BLaER1 treated with 17β-estradiol and CSF1 and Interleukin-3, amounts not matched to agents 10 nM and 100 nM (cell line): Measurements from ENCODE around the gene PARP2.

Source experiments
- H3K27ac ChIP-seq, 11 experiments: shearing (Covaris generic); formaldehyde crosslinking; 2 replicates each; pipeline ENCODE4 v1.8.1; 2022
- H3K27me3 ChIP-seq, 11 experiments: shearing (Covaris generic); formaldehyde crosslinking; 2 replicates each; pipeline ENCODE4 v1.8.1; 2022
- H3K36me3 ChIP-seq, 11 experiments: shearing (Covaris generic); formaldehyde crosslinking; 2 replicates each; pipeline ENCODE4 v1.8.1; 2022
- H3K4me1 ChIP-seq, 10 experiments: shearing (Covaris generic); formaldehyde crosslinking; 2 replicates each; pipeline ENCODE4 v1.8.1; 2022
- H3K4me2 ChIP-seq, 11 experiments: shearing (Covaris generic); formaldehyde crosslinking; 2 replicates each; pipeline ENCODE4 v1.8.1; 2022
- H3K4me3 ChIP-seq, 10 experiments: shearing (Covaris generic); formaldehyde crosslinking; 2 replicates each; pipeline ENCODE4 v1.8.1; 2022
- H3K9ac ChIP-seq, 11 experiments: shearing (Covaris generic); formaldehyde crosslinking; 2 replicates each; pipeline ENCODE4 v1.8.1; 2022
- H3K9me3 ChIP-seq, 11 experiments: shearing (Covaris generic); formaldehyde crosslinking; replicated peaks in 1 of 11; 2 replicates each; pipeline ENCODE4 v1.8.1; 2022
- H4K20me1 ChIP-seq, 11 experiments: shearing (Covaris generic); formaldehyde crosslinking; 2 replicates each; pipeline ENCODE4 v1.8.1; 2022
- Cebpa-rat ChIP-seq, 11 experiments: shearing (Covaris generic); IDR thresholded peaks; 2 replicates each; pipeline ENCODE4 v1.8.1; 2022

PARP2 gene

DNA sequence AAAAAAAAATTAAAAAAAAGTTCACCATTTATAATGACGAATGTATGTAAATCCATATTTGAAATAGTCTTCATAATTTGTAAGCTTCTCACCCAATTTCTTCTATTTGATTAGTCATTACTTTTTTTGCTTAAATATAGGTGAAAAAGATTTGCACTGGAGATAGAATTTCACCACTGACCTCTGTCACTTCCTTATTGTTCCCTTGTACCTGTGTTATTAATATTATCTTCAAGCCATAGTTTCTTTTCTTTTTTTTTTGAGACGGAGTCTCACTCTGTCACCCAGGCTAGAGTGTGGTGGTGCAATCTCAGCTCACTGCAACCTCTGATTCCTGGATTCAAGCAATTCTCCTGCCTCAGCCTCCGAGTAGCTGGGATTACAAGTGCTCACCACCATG lies 54.1 kb downstream of the PARP2 start:
- Histone ChIP-seq H3K4me3 (no peak overlapping the region), H4K20me1 (peaks cover 0 to 17% (median 0%) of the 10 kb centered on the region in 11 experiments; a peak in 5 of 22 replicates), H3K27me3 (no peaks in the 10 kb centered on the region), H3K27ac (no peak overlapping the region), H3K4me2 (no peak overlapping the region), H3K9ac (no peak overlapping the region), H3K36me3 (peaks cover 94 to 100% (median 99%) of the 10 kb centered on the region in 11 experiments), H3K9me3 (no peaks in the 10 kb centered on the region), H3K4me1 (peaks cover 0 to 12% (median 0%) of the 10 kb centered on the region in 10 experiments; a peak in 4 of 20 replicates)
- TF ChIP-seq Cebpa-rat (IDR thresholded peaks at IDR 0.05), result no peak

DNA sequence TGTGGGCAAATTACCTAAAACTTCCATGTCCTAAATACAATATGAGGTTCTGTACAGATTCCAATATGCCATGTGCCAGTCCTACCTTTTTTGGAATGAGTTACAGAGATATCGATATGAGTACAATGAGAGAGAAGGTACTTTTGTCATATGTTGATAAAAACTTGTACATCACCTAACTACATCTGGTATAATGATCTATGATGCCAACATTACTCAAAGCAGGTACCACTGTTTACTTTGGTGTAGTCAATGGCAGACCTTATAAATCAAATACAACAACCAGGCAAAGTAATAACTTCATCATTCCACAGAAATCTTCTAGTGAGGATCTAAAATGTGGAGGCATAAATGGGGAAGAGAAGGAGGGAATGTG lies 57.1 kb downstream of the PARP2 start:
- no peak overlapping the region for H3K9ac ChIP-seq
- H3K9me3 ChIP-seq, result no peaks in the 10 kb centered on the region
- no peak overlapping the region for H3K4me3 ChIP-seq
- H3K36me3 ChIP-seq, result peaks cover 96 to 100% (median 100%) of the 10 kb centered on the region in 11 experiments
- no peak overlapping the region for H3K27ac ChIP-seq
- H3K4me2 ChIP-seq, result no peak overlapping the region
- peaks cover 0 to 29% (median under 1%) of the 10 kb centered on the region in 11 experiments; a peak in 8 of 22 replicates for H4K20me1 ChIP-seq
- TF ChIP-seq Cebpa-rat (IDR thresholded peaks at IDR 0.05), result no peak
- no peaks in the 10 kb centered on the region for H3K27me3 ChIP-seq
- peaks cover 0 to 12% (median 0%) of the 10 kb centered on the region in 10 experiments; a peak in 4 of 20 replicates for H3K4me1 ChIP-seq

DNA sequence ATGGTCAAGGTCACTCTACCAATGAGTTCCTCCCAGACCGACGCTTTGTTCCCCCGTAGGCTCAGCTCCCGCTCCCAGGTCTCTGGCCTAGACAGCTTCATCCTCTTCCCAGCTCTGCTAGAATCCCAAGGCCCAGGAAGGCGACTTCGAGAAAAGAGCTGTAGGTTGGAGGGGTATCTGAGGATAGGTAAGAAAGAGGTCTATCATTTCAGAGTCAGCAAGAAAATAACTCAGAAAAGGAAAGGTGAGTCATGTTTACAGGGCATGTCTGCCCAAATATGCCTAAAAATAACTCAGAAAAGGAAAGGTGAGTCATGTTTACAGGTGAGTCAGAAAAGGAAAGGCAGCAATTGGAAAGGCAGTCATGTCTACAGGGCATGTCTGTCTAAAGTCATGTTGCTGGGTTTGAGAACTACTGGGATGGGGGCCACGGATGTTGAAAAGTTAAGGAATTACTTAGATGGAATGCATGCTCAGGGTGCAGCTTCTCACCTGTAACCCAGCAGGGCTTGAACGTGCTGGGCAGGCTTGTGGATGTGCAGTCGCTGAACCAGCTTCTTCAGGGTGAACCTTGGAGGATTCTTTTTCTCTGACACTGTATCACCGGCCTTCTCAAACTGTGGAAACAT lies 57.6 kb downstream of the PARP2 start:
- Histone ChIP-seq H3K27me3 (no peaks in the 10 kb centered on the region), H4K20me1 (peaks cover 0 to 32% (median 6%) of the 10 kb centered on the region in 11 experiments; a peak in 10 of 22 replicates), H3K27ac (no peak overlapping the region), H3K4me1 (peaks cover 0 to 12% (median 0%) of the 10 kb centered on the region in 10 experiments; a peak in 5 of 20 replicates), H3K4me3 (no peak overlapping the region), H3K9ac (no peak overlapping the region), H3K36me3 (peaks cover 96 to 100% (median 100%) of the 10 kb centered on the region in 11 experiments), H3K4me2 (no peak overlapping the region), H3K9me3 (no peaks in the 10 kb centered on the region)
- TF ChIP-seq Cebpa-rat (IDR thresholded peaks at IDR 0.05), result no peak

DNA sequence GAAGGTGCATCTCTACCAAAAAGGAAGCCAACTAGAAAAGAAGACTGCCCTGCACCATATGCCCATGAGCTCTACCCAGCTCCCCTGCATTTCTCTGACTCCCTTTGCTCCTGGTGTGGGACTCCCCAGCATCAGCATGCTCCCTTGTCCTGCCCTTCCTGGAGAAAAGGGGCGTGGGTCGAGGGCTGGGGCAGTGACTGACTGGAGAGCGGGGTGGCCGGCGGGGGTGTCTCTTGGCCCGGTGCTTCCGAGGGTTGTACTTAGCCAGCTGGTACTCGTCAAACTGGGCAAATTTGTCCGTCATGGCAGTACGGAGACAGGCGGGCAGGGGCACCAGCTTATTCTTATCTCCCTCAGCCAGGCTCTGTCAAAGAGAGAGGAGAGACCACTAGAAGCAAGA lies 60.1 kb downstream of the PARP2 start:
- H3K4me1 ChIP-seq, result peaks cover 0 to 12% (median 0%) of the 10 kb centered on the region in 10 experiments; a peak in 4 of 20 replicates
- no peak for TF ChIP-seq Cebpa-rat (IDR thresholded peaks at IDR 0.05)
- no peaks in the 10 kb centered on the region for H3K27me3 ChIP-seq
- H3K9ac ChIP-seq, result no peak overlapping the region
- H3K27ac ChIP-seq, result no peak overlapping the region
- no peak overlapping the region for H3K4me2 ChIP-seq
- H3K36me3 ChIP-seq, result peaks cover 96 to 100% (median 100%) of the 10 kb centered on the region in 11 experiments
- peaks cover 4 to 56% (median 19%) of the 10 kb centered on the region in 11 experiments; a peak in 11 of 22 replicates for H4K20me1 ChIP-seq
- H3K9me3 ChIP-seq, result no peaks in the 10 kb centered on the region
- H3K4me3 ChIP-seq, result no peak overlapping the region
